ENCODE results near the gene NANS.

Gene NANS

DNA sequence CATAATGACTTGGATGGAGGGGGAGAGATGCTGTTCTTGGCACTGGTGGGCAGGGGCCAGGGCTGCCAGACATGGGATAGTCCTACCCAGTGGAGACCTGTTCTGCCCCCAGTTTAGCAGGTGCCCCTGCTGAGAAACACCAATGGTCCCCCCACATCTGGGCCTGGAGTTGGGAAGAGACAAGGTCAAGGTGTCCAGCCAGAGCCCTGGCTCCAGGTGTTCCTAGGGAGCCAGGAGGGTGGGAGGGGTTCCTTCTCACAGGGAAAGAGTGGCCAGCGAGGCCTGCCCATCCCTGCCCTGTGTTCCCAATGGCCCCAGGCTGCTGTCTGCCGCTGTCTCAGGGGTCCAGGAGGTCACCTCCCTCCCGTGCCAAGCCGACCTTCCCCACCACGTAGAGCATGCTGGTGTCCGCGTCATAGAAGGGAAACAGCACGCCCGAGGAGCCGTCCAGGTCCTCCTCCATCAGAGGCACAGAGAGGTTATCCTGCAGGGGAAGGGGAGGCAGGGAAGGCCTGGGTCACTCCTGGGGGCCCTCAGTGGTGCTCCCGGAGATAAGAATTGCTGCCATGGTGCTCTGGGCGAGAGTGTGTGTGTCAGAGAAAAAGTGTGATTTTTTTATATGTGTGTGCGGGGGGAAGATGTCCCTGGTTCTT lies 74.2 kb downstream of the NANS start:
- TF ChIP-seq OSR1 (CRISPR knock-in tag; IDR thresholded peaks at IDR 0.05) (no peak), ZFP3 (CRISPR knock-in tag; IDR thresholded peaks at IDR 0.05) (no peak), ZNF565 (CRISPR knock-in tag; conservative IDR thresholded peaks at IDR 0.05; ENCODE audit: low read depth) (no peak), GLIS3 (CRISPR knock-in tag; IDR thresholded peaks at IDR 0.05) (no peak), TCF4 (CRISPR knock-in tag; IDR thresholded peaks at IDR 0.05; ENCODE audit: borderline replicate concordance) (no peak), SNAI2 (CRISPR knock-in tag; IDR thresholded peaks at IDR 0.05) (no peak), CSDC2 (CRISPR knock-in tag; IDR thresholded peaks at IDR 0.05) (no peak), ESRRG (CRISPR knock-in tag; IDR thresholded peaks at IDR 0.05) (no peak), ZNF8 (CRISPR knock-in tag; IDR thresholded peaks at IDR 0.05) (no peak)
- TF ChIP-seq, protein P1, sequence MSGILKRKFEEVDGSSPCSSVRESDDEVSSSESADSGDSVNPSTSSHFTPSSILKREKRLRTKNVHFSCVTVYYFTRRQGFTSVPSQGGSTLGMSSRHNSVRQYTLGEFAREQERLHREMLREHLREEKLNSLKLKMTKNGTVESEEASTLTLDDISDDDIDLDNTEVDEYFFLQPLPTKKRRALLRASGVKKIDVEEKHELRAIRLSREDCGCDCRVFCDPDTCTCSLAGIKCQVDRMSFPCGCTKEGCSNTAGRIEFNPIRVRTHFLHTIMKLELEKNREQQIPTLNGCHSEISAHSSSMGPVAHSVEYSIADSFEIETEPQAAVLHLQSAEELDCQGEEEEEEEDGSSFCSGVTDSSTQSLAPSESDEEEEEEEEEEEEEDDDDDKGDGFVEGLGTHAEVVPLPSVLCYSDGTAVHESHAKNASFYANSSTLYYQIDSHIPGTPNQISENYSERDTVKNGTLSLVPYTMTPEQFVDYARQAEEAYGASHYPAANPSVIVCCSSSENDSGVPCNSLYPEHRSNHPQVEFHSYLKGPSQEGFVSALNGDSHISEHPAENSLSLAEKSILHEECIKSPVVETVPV (CRISPR knock-in tag; IDR thresholded peaks at IDR 0.05), result no peak
- ATAC-seq, result no peak

DNA sequence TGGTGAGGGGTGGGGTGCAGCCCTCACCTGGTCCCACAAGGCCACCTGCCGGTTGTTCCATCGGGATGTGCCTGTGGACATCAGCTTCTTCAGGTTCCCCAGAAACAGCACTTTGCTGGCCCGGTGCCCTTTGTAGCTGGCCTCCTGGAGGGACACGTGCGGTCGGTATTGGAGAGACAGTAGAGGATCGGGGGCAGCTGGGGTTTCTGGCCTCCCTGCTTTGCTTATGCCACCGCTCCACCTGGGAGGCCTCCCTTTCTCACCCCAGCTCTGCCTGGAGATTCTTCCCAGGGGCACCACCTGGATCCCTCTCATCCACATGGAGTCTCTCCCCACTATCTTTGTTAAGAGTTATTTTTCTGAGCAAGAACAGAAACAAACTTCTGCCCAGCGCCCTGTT lies 75.6 kb downstream of the NANS start:
- ATAC-seq, result no peak
- TF ChIP-seq CSDC2 (CRISPR knock-in tag; IDR thresholded peaks at IDR 0.05), result no peak
- TF ChIP-seq, protein P1 (CRISPR knock-in tag; IDR thresholded peaks at IDR 0.05), result no peak
- no peak for TF ChIP-seq PPARA (CRISPR knock-in tag; IDR thresholded peaks at IDR 0.05; ENCODE audit: borderline replicate concordance)
- no peak for TF ChIP-seq OSR1 (CRISPR knock-in tag; IDR thresholded peaks at IDR 0.05)
- TF ChIP-seq RARB (CRISPR knock-in tag; IDR thresholded peaks at IDR 0.05), result no peak
- no peak for TF ChIP-seq ZNF565 (CRISPR knock-in tag; conservative IDR thresholded peaks at IDR 0.05; ENCODE audit: low read depth)
- no peak for TF ChIP-seq GLIS3 (CRISPR knock-in tag; IDR thresholded peaks at IDR 0.05)
- no peak for TF ChIP-seq ARNTL (CRISPR knock-in tag; IDR thresholded peaks at IDR 0.05; ENCODE audit: borderline replicate concordance, low read depth)
- TF ChIP-seq TCF4 (CRISPR knock-in tag; IDR thresholded peaks at IDR 0.05; ENCODE audit: borderline replicate concordance), result no peak
- no peak for TF ChIP-seq TOX (CRISPR knock-in tag; IDR thresholded peaks at IDR 0.05; ENCODE audit: borderline replicate concordance)
- TF ChIP-seq, protein P2, sequence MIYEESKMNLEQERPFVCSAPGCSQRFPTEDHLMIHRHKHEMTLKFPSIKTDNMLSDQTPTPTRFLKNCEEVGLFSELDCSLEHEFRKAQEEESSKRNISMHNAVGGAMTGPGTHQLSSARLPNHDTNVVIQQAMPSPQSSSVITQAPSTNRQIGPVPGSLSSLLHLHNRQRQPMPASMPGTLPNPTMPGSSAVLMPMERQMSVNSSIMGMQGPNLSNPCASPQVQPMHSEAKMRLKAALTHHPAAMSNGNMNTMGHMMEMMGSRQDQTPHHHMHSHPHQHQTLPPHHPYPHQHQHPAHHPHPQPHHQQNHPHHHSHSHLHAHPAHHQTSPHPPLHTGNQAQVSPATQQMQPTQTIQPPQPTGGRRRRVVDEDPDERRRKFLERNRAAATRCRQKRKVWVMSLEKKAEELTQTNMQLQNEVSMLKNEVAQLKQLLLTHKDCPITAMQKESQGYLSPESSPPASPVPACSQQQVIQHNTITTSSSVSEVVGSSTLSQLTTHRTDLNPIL (CRISPR knock-in tag; IDR thresholded peaks at IDR 0.05; ENCODE audit: low read depth), result no peak
